Measurements from ENCODE around the gene MOSPD2.

Gene MOSPD2

GRCh38 chrX:14926471-14926870 is 53.2 kb downstream of the MOSPD2 start:
- Mint-ChIP-seq H3K4me3 (no peak overlapping the region), H3K36me3 (ENCODE audit: low read depth) (no peaks in the 10 kb centered on the region), H3K4me1 (peaks cover 6% of the 10 kb centered on the region), H3K27ac (no peak overlapping the region), H3K9me3 (peaks cover 18% of the 10 kb centered on the region), H3K27me3 (ENCODE audit: low read depth, poor library complexity) (no peaks in the 10 kb centered on the region)
- DNase-seq, result no peak
- TF ChIP-seq, protein P1, sequence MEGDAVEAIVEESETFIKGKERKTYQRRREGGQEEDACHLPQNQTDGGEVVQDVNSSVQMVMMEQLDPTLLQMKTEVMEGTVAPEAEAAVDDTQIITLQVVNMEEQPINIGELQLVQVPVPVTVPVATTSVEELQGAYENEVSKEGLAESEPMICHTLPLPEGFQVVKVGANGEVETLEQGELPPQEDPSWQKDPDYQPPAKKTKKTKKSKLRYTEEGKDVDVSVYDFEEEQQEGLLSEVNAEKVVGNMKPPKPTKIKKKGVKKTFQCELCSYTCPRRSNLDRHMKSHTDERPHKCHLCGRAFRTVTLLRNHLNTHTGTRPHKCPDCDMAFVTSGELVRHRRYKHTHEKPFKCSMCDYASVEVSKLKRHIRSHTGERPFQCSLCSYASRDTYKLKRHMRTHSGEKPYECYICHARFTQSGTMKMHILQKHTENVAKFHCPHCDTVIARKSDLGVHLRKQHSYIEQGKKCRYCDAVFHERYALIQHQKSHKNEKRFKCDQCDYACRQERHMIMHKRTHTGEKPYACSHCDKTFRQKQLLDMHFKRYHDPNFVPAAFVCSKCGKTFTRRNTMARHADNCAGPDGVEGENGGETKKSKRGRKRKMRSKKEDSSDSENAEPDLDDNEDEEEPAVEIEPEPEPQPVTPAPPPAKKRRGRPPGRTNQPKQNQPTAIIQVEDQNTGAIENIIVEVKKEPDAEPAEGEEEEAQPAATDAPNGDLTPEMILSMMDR (IDR thresholded peaks at IDR 0.05), result no peak

- no peak for DNase-seq
- Mint-ChIP-seq H3K27ac (no peak overlapping the region), H3K27me3 (ENCODE audit: low read depth, poor library complexity) (no peaks in the 10 kb centered on the region), H3K9me3 (peaks cover 18% of the 10 kb centered on the region), H3K4me1 (peaks cover 4% of the 10 kb centered on the region), H3K4me3 (no peak overlapping the region), H3K36me3 (ENCODE audit: low read depth) (no peaks in the 10 kb centered on the region)
- TF ChIP-seq, protein P1 (IDR thresholded peaks at IDR 0.05), result no peak
Observed at GRCh38 chrX:14927401-14927800, 54.2 kb downstream of the MOSPD2 start.

GRCh38 chrX:14930663-14931062 is 57.4 kb downstream of the MOSPD2 start:
- H3K9me3 Mint-ChIP-seq, result peaks cover 18% of the 10 kb centered on the region
- no peaks in the 10 kb centered on the region for H3K36me3 Mint-ChIP-seq (ENCODE audit: low read depth)
- H3K27me3 Mint-ChIP-seq (ENCODE audit: low read depth, poor library complexity), result no peaks in the 10 kb centered on the region
- H3K4me3 Mint-ChIP-seq, result no peak overlapping the region
- H3K27ac Mint-ChIP-seq, result no peak overlapping the region
- DNase-seq, result no peak
- TF ChIP-seq, protein P1 (IDR thresholded peaks at IDR 0.05), result no peak
- H3K4me1 Mint-ChIP-seq, result no peaks in the 10 kb centered on the region

GRCh38 chrX:14932136-14932535 is 58.9 kb downstream of the MOSPD2 start:
- TF ChIP-seq, protein P1 (IDR thresholded peaks at IDR 0.05), result no peak
- peaks cover 23% of the 10 kb centered on the region for H3K9me3 Mint-ChIP-seq
- DNase-seq, result no peak
- H3K4me1 Mint-ChIP-seq, result no peaks in the 10 kb centered on the region
- H3K36me3 Mint-ChIP-seq (ENCODE audit: low read depth), result no peaks in the 10 kb centered on the region
- no peaks in the 10 kb centered on the region for H3K27me3 Mint-ChIP-seq (ENCODE audit: low read depth, poor library complexity)
- H3K4me3 Mint-ChIP-seq, result no peak overlapping the region
- H3K27ac Mint-ChIP-seq, result no peak overlapping the region

GRCh38 chrX:14934423-14934822 is 61.2 kb downstream of the MOSPD2 start:
- no peak for DNase-seq
- H3K4me3 Mint-ChIP-seq, result no peak overlapping the region
- TF ChIP-seq, protein P1 (IDR thresholded peaks at IDR 0.05), result no peak
- peak overlapping the region; percentile 1 for H3K27ac Mint-ChIP-seq
- H3K4me1 Mint-ChIP-seq, result no peaks in the 10 kb centered on the region
- H3K9me3 Mint-ChIP-seq, result peaks cover 30% of the 10 kb centered on the region
- H3K36me3 Mint-ChIP-seq (ENCODE audit: low read depth), result no peaks in the 10 kb centered on the region
- H3K27me3 Mint-ChIP-seq (ENCODE audit: low read depth, poor library complexity), result no peaks in the 10 kb centered on the region

GRCh38 chrX:14936561-14936960 is 63.3 kb downstream of the MOSPD2 start:
- TF ChIP-seq, protein P1 (IDR thresholded peaks at IDR 0.05), result no peak
- Mint-ChIP-seq H3K9me3 (peaks cover 29% of the 10 kb centered on the region), H3K27me3 (ENCODE audit: low read depth, poor library complexity) (no peaks in the 10 kb centered on the region), H3K4me3 (no peak overlapping the region), H3K27ac (peak overlapping the region; percentile 23), H3K4me1 (no peaks in the 10 kb centered on the region), H3K36me3 (ENCODE audit: low read depth) (no peaks in the 10 kb centered on the region)
- no peak for DNase-seq

Measured in nephron progenitor cell (in vitro differentiated cells).